ENCODE data around the gene UBR4. TPM values are rescaled to one million over a fixed set of nuclear protein-coding genes. Genes with fewer than 3 reads are reported as not detected.

Gene UBR4
- total and polyA plus RNA-seq, 2 experiments from 2014 or later = 140 to 175 TPM

- TF ChIP-seq CTCF (IDR thresholded peaks at IDR 0.05; ENCODE audit: poor library complexity) (no peak), EZH2phosphoT487 (IDR thresholded peaks at IDR 0.05; ENCODE audit: low read depth, severe bottlenecking, unreplicated experiment) (no peak), EZH2 (IDR thresholded peaks at IDR 0.05; ENCODE audit: borderline replicate concordance) (no peak)
- Histone ChIP-seq H3K4me3 (no peak overlapping the region), H3K4me2 (peak overlapping the region; percentile 87), H3K36me3 (replicated peaks; ENCODE audit: insufficient read depth, low read depth) (no peaks in the 10 kb centered on the region), H3K79me2 (peaks cover 99% of the 10 kb centered on the region), H3K9me2 (replicated peaks; ENCODE audit: insufficient read depth) (no peaks in the 10 kb centered on the region), H3K27ac (peak overlapping the region; percentile 41), H2AFZ (no peak overlapping the region), H3K4me1 (ENCODE audit: insufficient read depth) (peaks cover 48% of the 10 kb centered on the region), H3K27me3 (no peaks in the 10 kb centered on the region), H4K20me1 (ENCODE audit: insufficient read depth, poor library complexity, severe bottlenecking) (peaks cover 59% of the 10 kb centered on the region), H3K9me3 (ENCODE audit: low read depth) (no peaks in the 10 kb centered on the region)
- 92% methylated on average over 6 of the region's 6 CpGs for WGBS (ENCODE audit: low lambda C conversion rate, missing lambda C conversion rate)
- DNase-seq (ENCODE audit: low spot score) = no peak
These were observed 5.4 kb downstream of the UBR4 start for GRCh38 chr1:19204446-19205266.

GRCh38 chr1:19203440-19203839 is 6.6 kb downstream of the UBR4 start:
- DNase-seq (ENCODE audit: low spot score) = no peak
- TF ChIP-seq EZH2phosphoT487 (IDR thresholded peaks at IDR 0.05; ENCODE audit: low read depth, severe bottlenecking, unreplicated experiment) (no peak), CTCF (IDR thresholded peaks at IDR 0.05; ENCODE audit: poor library complexity) (no peak), EZH2 (IDR thresholded peaks at IDR 0.05; ENCODE audit: borderline replicate concordance) (no peak)
- Histone ChIP-seq H3K9me2 (replicated peaks; ENCODE audit: insufficient read depth) (no peaks in the 10 kb centered on the region), H3K27me3 (no peaks in the 10 kb centered on the region), H3K36me3 (replicated peaks; ENCODE audit: insufficient read depth, low read depth) (no peaks in the 10 kb centered on the region), H4K20me1 (ENCODE audit: insufficient read depth, poor library complexity, severe bottlenecking) (peaks cover 59% of the 10 kb centered on the region), H3K27ac (peak overlapping the region; percentile 79), H3K9me3 (ENCODE audit: low read depth) (no peaks in the 10 kb centered on the region), H3K4me2 (peak overlapping the region; percentile 63), H3K4me1 (ENCODE audit: insufficient read depth) (peaks cover 56% of the 10 kb centered on the region), H3K79me2 (peaks cover 99% of the 10 kb centered on the region), H3K4me3 (no peak overlapping the region), H2AFZ (no peak overlapping the region)
- 98% methylated on average over 2 of the region's 2 CpGs for WGBS (ENCODE audit: low lambda C conversion rate, missing lambda C conversion rate)

GRCh38 chr1:19202396-19202795 is 7.7 kb downstream of the UBR4 start:
- Histone ChIP-seq H3K27ac (peak overlapping the region; percentile 79), H3K36me3 (replicated peaks; ENCODE audit: insufficient read depth, low read depth) (no peaks in the 10 kb centered on the region), H3K27me3 (no peaks in the 10 kb centered on the region), H3K4me1 (ENCODE audit: insufficient read depth) (peaks cover 58% of the 10 kb centered on the region), H3K79me2 (peaks cover 97% of the 10 kb centered on the region), H3K9me3 (ENCODE audit: low read depth) (no peaks in the 10 kb centered on the region), H2AFZ (no peak overlapping the region), H3K4me3 (no peak overlapping the region), H4K20me1 (ENCODE audit: insufficient read depth, poor library complexity, severe bottlenecking) (peaks cover 49% of the 10 kb centered on the region), H3K4me2 (peak overlapping the region; percentile 63), H3K9me2 (replicated peaks; ENCODE audit: insufficient read depth) (no peaks in the 10 kb centered on the region)
- WGBS (ENCODE audit: low lambda C conversion rate, missing lambda C conversion rate) = 50% methylated on average over 3 of the region's 3 CpGs
- TF ChIP-seq CTCF (IDR thresholded peaks at IDR 0.05; ENCODE audit: poor library complexity) = no peak
- no peak for TF ChIP-seq EZH2phosphoT487 (IDR thresholded peaks at IDR 0.05; ENCODE audit: low read depth, severe bottlenecking, unreplicated experiment)
- no peak for TF ChIP-seq EZH2 (IDR thresholded peaks at IDR 0.05; ENCODE audit: borderline replicate concordance)
- peak; percentile 54 for DNase-seq (ENCODE audit: low spot score)
